Pulmonary artery endothelial cell (primary cell): ENCODE data around the gene PTPRH. TPM values are rescaled to one million over a fixed set of nuclear protein-coding genes. Genes with fewer than 3 reads are reported as not detected.

Experiments
- DNase-seq: peaks from one replicate; pipeline ENCODE4 v3.0.0-alpha.2; 2011; ENCODE audit warnings: low read depth, low spot score
- total RNA-seq: library from RNA; depleted of rRNA; stranded (reverse); fragments of >200 nt; gene quantifications from 2 replicates; pipeline ENCODE4 v1.2.3, GENCODE V29; 2014

The PTPRH gene
- total RNA-seq, 1 donor from 2014 or later: 0.46 TPM

DNA sequence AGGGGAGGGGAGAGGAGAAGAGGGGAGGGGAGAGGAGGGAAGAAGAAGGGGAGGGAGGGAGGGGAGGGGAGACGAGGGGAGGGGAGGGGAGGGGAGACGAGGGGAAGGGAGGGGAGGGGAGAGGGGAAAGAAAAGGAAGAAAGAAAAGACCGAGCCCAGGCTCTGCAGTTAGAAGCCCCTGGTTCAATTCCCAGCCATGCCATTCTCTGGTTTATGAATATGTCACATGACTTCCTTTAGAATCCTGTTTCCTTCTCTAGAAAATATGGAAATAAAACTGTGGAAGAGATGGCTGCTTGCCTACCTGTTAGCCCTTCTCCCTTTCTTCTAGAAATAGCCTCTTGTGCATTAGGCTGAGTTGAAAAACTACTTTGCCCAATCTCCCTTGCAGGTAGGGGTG lies 74.6 kb downstream of the PTPRH start:
- DNase-seq: no peak

DNA sequence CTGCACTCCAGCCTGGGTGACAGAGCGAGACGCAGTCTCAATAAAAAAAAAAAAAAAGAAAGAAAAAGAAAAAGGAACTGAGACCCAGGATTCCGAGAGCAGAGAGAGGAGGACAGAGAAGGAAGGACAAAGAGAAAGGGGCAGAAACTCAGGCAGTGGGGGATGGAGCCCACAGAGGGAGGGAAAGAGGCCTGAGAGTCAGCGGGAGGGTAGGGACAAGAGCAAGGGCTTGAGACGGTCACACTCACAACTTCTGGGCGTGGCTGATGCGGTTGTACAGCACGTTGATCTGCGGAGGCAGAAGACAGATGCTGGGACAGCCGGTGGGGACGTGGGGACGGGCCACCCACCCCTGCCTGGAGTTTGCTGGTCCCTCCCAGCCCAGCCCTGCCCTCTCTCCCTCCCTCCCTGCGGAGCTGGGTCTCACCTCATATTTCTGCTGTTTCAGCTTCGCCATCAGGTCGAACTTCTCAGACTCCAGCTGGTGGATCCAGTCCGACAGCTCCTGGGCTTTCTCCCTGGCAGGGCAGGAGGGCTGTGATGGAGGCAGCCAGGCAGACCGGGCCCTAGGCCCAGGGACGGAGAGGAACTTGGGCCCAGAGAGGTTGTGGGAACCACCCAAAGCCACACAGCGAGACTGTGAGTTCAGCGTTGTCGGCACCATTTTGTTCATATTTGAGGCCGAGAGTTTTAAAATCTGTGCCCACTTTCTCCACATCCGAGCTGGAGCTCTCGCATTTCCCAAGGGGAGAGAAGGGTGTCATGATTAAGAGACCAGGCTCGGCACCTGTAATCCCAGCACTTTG lies 75.5 kb downstream of the PTPRH start:
- DNase-seq: no peak

DNA sequence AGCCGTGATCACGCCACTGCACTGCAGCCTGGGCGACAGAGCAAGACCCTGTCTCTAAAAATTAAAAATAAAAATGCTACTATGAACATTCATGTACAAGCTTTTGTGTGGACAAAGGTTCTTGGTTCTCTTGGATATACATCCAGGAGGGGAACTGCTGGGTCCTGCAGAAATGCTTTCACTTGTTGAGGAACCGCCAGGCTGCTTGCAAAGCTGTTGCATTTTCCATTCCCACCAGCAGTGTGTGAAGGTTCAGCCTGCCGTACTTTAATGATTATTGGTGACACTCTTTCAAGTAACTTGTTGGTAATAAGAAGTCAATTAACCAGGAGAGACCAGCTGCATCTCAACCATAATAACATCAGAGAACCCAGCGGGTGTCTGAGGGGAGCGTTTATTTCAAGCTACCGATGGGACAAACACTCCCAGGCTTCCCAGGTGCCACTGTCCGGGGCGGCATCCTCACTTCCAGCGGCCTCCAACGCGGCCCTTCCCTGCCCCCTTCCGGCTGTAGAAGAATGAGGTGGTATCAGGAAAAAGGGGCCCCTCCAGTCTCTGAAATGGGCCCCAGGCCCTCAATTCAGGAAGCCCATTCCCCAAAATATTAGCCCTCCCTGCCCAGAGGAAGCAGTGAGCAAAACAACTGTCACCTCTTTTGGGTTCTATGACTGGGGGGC lies 76.7 kb downstream of the PTPRH start:
- no peak for DNase-seq

DNA sequence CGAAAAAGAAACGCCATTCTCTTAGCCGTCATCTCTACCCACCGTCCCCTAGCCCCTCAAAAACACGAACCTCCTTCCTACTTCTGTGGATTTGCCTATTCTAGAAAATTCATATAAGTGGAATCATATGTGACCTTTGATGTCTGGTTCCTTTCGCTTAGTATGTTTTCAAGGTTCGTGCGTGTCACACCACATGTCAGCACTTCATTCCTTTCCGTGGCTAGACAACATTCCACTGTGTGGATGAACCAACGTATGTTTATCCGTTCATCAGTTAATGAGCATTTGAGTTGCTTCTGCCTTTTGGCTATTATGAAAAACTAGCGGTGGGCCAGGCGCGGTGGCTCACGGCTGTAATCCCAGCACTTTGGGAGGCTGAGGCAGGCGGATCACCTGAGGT lies 77.9 kb downstream of the PTPRH start:
- no peak for DNase-seq

Other genes starting within 250 kb of the PTPRH start
- 0.20 and 0.28 TPM in 2 replicates for gene NLRP2, start 243.1 kb downstream of the PTPRH start, total RNA-seq
- not detected in 2 replicates for gene GP6, start 171.2 kb downstream of the PTPRH start, total RNA-seq
- gene RDH13, start 146.4 kb downstream of the PTPRH start, total RNA-seq: 10.6 and 13.8 TPM in 2 replicates
- 4.7 and 7.5 TPM in 2 replicates for gene EPS8L1, start 133.6 kb downstream of the PTPRH start, total RNA-seq
- 34.8 and 37.1 TPM in 2 replicates for gene PPP1R12C, start 91.9 kb downstream of the PTPRH start, total RNA-seq
- 2.0 and 2.3 TPM in 2 replicates for gene TNNT1, start 60.3 kb downstream of the PTPRH start, total RNA-seq
- gene TNNI3, start 51.8 kb downstream of the PTPRH start, total RNA-seq: not detected in 2 replicates
- gene DNAAF3, start 42.9 kb downstream of the PTPRH start, total RNA-seq: 0.32 and 0.73 TPM in 2 replicates
- gene SYT5, start 29.2 kb downstream of the PTPRH start, total RNA-seq: not detected in 2 replicates
- gene TMEM86B, start 19.3 kb upstream of the PTPRH start, total RNA-seq: 0.73 and 1.1 TPM in 2 replicates
- gene PPP6R1, start 49.5 kb upstream of the PTPRH start, total RNA-seq: 32.5 and 33.0 TPM in 2 replicates
- gene HSPBP1, start 70.6 kb upstream of the PTPRH start, total RNA-seq: 30.1 and 37.8 TPM in 2 replicates
- 0.07 and 0.40 TPM in 2 replicates for gene BRSK1, start 74.5 kb upstream of the PTPRH start, total RNA-seq
- gene TMEM150B, start 115.8 kb upstream of the PTPRH start, total RNA-seq: not detected in 2 replicates
- 4.3 and 4.8 TPM in 2 replicates for gene KMT5C, start 130.4 kb upstream of the PTPRH start, total RNA-seq
- gene COX6B2, start 145.2 kb upstream of the PTPRH start, total RNA-seq: not detected in 2 replicates
- gene GARIN5B, start 153.8 kb upstream of the PTPRH start, total RNA-seq: not detected in 2 replicates
- gene IL11, start 161.0 kb upstream of the PTPRH start, total RNA-seq: 0.33 TPM in 1 of 2 replicates, not detected in the other
- not detected in 2 replicates for gene TMEM190, start 167.3 kb upstream of the PTPRH start, total RNA-seq
- 0.21 and 0.46 TPM in 2 replicates for gene TMEM238, start 174.8 kb upstream of the PTPRH start, total RNA-seq
- gene RPL28, start 176.4 kb upstream of the PTPRH start, total RNA-seq: 208 and 256 TPM in 2 replicates
- 150 and 327 TPM in 2 replicates for gene UBE2S, start 198.3 kb upstream of the PTPRH start, total RNA-seq
- gene SHISA7, start 233.8 kb upstream of the PTPRH start, total RNA-seq: not detected in 2 replicates